CD4-positive, alpha-beta T cell treated with Interleukin-21 for 1 hour (primary cell): Measurements from ENCODE around the gene OR52H1.

ENCODE experiments used
- DNase-seq: peaks from one replicate; pipeline ENCODE4 v3.0.0-alpha.2; 2020

The OR52H1 gene

DNA sequence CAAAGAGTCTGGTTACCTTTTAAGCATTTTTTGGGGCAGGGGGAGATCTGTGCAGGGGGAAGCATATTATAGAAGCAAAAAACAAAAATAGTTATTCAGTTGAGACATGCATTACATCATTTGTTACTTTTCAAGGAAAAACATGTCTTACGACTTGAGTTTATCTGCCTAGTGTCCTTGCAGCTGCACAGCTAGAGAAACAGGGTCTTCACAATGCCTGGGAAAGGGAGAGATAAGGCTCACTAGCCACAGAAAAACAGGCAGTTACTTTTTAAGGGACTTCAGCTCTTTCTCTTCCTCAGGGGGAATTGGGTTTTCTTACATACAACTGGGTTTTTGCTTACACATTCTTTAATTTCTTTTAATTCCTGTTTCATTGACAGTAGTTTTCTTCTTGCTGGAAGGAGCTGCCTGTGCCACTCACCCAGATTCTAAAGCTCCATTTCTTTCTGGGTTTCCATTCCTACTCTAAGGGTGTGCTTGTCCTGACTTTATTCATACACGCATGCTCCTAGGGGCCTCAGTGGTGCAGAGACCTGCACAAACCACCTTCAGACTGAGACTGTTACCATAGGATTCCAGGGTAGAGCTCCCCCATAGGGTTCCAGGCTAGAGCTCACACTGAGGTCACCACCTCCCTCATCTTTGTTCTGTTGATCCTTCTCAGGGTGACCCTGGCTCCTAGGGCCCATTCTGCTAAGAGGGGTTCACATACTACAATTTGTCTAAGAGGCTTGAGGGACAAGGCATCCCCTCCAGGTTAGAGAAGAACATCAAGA, 17.1 kb downstream of the OR52H1 start:
- DNase-seq = no peak

DNA sequence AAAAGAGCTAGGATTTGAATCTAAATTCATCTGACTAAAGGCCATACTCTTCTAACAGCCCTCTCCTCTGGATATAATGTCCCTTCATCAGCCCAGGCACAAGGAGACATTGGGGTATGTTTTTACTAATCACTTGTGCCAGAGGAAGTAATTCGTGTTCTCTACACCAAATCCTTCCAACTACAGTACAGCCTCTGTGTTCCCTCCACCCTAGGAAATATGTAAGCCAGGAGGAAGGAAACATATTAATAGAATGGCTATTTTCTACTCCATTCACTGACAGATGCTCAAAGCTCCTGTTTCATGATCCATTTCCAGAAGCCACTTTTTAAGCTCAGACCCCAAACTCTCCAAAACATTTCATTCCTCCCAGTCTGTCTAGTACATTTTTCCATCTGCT, 19.8 kb downstream of the OR52H1 start:
- no peak for DNase-seq

DNA sequence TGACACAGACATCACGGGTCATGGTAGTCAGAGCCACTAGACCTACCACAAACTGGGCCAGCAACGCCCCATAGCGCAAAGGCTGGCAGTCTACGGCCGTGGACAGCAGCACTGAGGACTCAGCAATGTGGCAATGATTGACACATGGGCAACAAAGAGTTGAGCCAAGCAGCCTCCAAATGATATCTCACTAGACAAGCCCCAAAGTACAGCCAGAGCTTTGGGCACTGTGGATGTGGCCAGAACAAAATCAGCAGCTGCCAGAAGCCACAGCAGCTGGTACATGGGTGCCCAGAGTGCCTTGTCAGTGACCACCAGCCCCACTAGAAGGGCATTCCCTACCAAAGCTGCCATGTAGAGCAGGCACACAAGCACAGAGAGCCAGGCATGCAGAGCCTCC, 20.6 kb downstream of the OR52H1 start:
- no peak for DNase-seq

GRCh38 chr11:5524756-5525155, 23.6 kb downstream of the OR52H1 start:
- no peak for DNase-seq

GRCh38 chr11:5522308-5522707, 26.0 kb downstream of the OR52H1 start:
- DNase-seq = no peak

DNA sequence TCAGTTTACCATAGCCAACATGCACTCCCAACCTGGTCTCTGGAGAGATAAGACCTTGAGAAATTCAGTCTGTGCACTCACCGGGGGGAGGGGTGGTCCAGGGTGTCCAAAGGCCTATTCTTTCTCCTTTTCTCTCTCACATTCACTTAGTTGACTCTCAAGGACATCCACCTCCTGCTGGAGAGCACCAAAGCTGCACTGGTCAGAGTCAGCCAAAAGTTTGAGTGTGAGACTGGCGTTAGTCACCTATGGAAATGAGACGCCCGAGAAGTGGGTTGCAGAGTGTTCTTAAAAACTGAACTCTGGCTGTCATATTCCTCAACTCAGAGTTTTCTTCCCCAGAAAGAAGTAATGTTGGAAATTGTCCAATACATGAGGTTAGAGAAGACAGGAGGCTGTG, 26.8 kb downstream of the OR52H1 start:
- DNase-seq = no peak

GRCh38 chr11:5516599-5516998, 31.7 kb downstream of the OR52H1 start, which contains the start of gene UBQLNL:
UBQLNL (minus strand) TSS chr11:5516699; CDS start chr11:5516441, 258 bp downstream.
- DNase-seq = no peak

DNA sequence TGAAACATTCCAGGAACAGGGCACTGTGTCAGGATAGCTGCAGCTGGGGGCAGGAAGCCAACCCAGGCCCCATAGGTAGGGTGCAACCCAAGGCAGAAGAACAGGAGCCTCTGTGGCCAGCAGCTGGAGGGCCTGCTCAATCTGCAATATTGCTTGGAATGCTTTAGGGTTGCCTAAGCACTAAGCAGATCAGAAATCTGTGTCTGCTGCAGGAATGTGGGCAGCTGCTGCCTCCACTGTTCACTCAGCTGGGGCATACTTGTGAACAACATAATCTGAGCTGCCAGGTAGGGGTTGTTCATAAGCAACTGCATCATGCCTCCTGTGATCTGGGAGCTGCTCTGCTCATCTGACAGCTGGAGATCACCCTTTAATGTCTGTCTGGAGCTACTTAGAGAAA, 33.5 kb downstream of the OR52H1 start:
- no peak for DNase-seq

GRCh38 chr11:5509803-5510202, 38.5 kb downstream of the OR52H1 start, which contains the start of gene UBQLN3:
UBQLN3 (minus strand) TSS chr11:5509957; CDS start chr11:5509558, 399 bp downstream.
- no peak for DNase-seq

GRCh38 chr11:5508605-5509004, 39.7 kb downstream of the OR52H1 start:
- DNase-seq = no peak

- DNase-seq = no peak
These were observed 40.4 kb downstream of the OR52H1 start for GRCh38 chr11:5507933-5508305.

- no peak for DNase-seq
These were observed 41.0 kb downstream of the OR52H1 start for GRCh38 chr11:5507177-5507932.

DNA sequence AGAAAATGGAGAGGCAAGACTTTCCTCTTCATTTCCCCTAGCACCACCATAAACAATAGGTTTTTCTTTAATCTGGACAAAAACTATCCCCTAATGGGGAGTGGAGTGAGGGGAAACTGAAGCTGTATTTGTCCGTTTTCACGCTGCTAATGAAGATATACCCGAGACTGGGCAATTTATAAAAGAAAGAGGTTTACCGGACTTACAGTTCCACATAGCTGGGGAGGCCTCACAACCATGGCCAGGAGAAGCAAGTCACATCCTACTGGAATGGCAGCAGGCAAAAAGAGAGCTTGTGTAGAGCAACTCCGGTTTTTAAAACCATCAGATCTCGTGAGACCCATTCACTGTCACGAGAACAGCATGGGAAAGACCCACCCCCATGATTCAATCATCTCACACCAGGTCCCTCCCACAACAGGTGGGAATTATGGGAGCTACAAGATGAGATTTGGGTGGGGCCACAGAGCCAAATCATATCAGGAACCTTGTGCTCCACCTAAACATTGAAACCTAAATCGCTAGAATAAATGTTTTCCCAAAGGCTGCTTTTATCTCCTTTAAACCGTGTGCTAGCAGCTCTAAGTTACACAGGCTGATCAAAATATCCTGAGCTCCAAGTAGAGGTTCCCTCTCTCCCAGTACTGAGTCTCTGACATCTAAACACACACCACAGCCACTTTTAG, 42.8 kb downstream of the OR52H1 start:
- no peak for DNase-seq

DNA sequence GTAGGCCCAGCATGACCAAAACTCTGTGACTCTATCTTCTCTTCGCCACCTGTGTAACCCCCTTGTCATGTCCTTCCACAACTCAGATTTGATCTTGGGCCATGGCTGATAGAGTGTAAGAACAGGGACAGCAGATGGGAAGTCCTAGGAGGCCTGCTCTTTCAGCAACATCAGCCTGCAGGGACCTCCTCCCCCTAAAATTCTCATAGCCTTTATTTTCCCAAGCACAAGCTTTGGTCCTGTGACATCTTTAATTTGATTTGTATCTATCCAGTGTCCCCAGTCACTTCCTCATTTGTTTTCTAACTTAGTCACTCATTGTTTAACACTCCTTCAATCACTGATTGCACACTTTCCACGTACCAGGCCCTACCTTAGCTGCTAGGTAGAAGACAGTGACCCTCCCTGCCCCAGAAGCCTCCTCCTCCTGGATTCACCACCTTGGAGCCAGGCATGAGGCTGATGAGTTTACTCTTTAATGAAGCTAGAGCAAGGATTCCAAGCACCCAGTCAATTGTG, 43.9 kb downstream of the OR52H1 start:
- DNase-seq = no peak

- DNase-seq = no peak
These were observed 47.9 kb downstream of the OR52H1 start for GRCh38 chr11:5500393-5500801.

DNA sequence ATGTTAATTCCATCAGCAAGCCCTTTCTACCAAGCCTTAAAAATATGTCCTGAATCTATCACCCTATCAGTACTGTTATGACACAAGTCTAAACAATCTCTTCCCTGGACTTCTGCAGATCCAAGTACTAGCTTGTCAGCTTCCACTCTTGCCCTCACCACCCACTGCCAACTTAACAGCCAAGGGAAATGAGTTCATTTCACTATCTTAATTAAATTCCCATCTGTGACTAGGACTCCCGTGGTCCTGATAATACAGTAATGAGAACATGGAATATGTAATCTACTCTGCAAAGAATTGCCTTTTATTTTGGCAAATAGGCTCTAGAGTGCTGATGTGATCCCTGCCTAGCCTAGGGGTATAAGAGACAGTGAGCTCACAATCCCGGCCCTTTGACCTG, 48.7 kb downstream of the OR52H1 start:
- DNase-seq = no peak
